Measurements from ENCODE around the gene SMC3. TPM values are rescaled to one million over a fixed set of nuclear protein-coding genes. Genes with fewer than 3 reads are reported as not detected.

The SMC3 gene
- total and polyA plus RNA-seq, 2 experiments from 2014 or later, result 40.8 to 53.5 TPM

- no peak overlapping the region for H3K4me2 ChIP-seq
- no peaks in the 10 kb centered on the region for H3K9me3 ChIP-seq (ENCODE audit: low read depth)
- H4K20me1 ChIP-seq (ENCODE audit: insufficient read depth, poor library complexity, severe bottlenecking), result no peaks in the 10 kb centered on the region
- TF ChIP-seq EZH2phosphoT487 (IDR thresholded peaks at IDR 0.05; ENCODE audit: low read depth, severe bottlenecking, unreplicated experiment) (no peak), EZH2 (IDR thresholded peaks at IDR 0.05; ENCODE audit: borderline replicate concordance) (no peak), CTCF (IDR thresholded peaks at IDR 0.05; ENCODE audit: poor library complexity) (no peak)
- DNase-seq (ENCODE audit: low spot score), result no peak
- no peak overlapping the region for H3K4me3 ChIP-seq
- no peaks in the 10 kb centered on the region for H3K4me1 ChIP-seq (ENCODE audit: insufficient read depth)
- H3K27ac ChIP-seq, result no peak overlapping the region
- H3K79me2 ChIP-seq, result no peaks in the 10 kb centered on the region
- no peaks in the 10 kb centered on the region for H3K9me2 ChIP-seq (replicated peaks; ENCODE audit: insufficient read depth)
- WGBS (ENCODE audit: low lambda C conversion rate, missing lambda C conversion rate), result 89% methylated on average over 3 of the region's 3 CpGs
- H2AFZ ChIP-seq, result no peak overlapping the region
- no peaks in the 10 kb centered on the region for H3K36me3 ChIP-seq (replicated peaks; ENCODE audit: insufficient read depth, low read depth)
- H3K27me3 ChIP-seq, result no peaks in the 10 kb centered on the region
These were observed 6.2 kb upstream of the SMC3 start for GRCh38 chr10:110561292-110561691.

DNA sequence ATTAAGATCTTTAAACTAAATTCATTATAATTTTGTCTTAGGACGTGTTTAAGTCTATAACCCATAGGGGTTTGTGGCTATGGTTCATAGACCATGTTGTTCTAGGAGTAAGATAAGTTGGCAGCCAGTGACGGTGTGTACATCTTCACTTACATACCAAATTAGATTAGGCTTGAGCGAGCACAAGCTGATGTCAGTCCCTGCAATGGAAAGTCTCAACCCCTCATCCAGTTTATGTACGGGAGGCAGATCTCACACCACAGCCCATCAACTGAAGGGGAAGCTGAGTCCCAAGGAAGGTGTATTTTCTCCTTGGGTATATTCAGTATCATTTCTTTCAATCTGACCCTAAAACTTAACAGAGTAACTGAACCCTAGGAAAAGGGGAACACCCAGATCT lies 5.1 kb upstream of the SMC3 start:
- Histone ChIP-seq H3K36me3 (replicated peaks; ENCODE audit: insufficient read depth, low read depth) (no peaks in the 10 kb centered on the region), H3K27me3 (no peaks in the 10 kb centered on the region), H4K20me1 (ENCODE audit: insufficient read depth, poor library complexity, severe bottlenecking) (no peaks in the 10 kb centered on the region), H3K4me3 (no peak overlapping the region), H3K27ac (no peak overlapping the region), H3K9me2 (replicated peaks; ENCODE audit: insufficient read depth) (no peaks in the 10 kb centered on the region), H2AFZ (no peak overlapping the region), H3K4me1 (ENCODE audit: insufficient read depth) (no peaks in the 10 kb centered on the region), H3K4me2 (no peak overlapping the region), H3K79me2 (no peaks in the 10 kb centered on the region), H3K9me3 (ENCODE audit: low read depth) (no peaks in the 10 kb centered on the region)
- DNase-seq (ENCODE audit: low spot score), result no peak
- WGBS (ENCODE audit: low lambda C conversion rate, missing lambda C conversion rate), result 85% methylated on average over 4 of the region's 4 CpGs
- TF ChIP-seq EZH2 (IDR thresholded peaks at IDR 0.05; ENCODE audit: borderline replicate concordance) (no peak), EZH2phosphoT487 (IDR thresholded peaks at IDR 0.05; ENCODE audit: low read depth, severe bottlenecking, unreplicated experiment) (no peak), CTCF (IDR thresholded peaks at IDR 0.05; ENCODE audit: poor library complexity) (no peak)

- TF ChIP-seq EZH2 (IDR thresholded peaks at IDR 0.05; ENCODE audit: borderline replicate concordance) (no peak), EZH2phosphoT487 (IDR thresholded peaks at IDR 0.05; ENCODE audit: low read depth, severe bottlenecking, unreplicated experiment) (no peak), CTCF (IDR thresholded peaks at IDR 0.05; ENCODE audit: poor library complexity) (no peak)
- no peak overlapping the region for H3K4me3 ChIP-seq
- H3K4me1 ChIP-seq (ENCODE audit: insufficient read depth), result no peaks in the 10 kb centered on the region
- H3K4me2 ChIP-seq, result no peak overlapping the region
- H2AFZ ChIP-seq, result no peak overlapping the region
- no peak overlapping the region for H3K27ac ChIP-seq
- H3K79me2 ChIP-seq, result peaks cover 5% of the 10 kb centered on the region
- no peaks in the 10 kb centered on the region for H3K9me3 ChIP-seq (ENCODE audit: low read depth)
- no peaks in the 10 kb centered on the region for H3K27me3 ChIP-seq
- 95% methylated on average over 8 of the region's 8 CpGs for WGBS (ENCODE audit: low lambda C conversion rate, missing lambda C conversion rate)
- DNase-seq (ENCODE audit: low spot score), result no peak
- no peaks in the 10 kb centered on the region for H3K36me3 ChIP-seq (replicated peaks; ENCODE audit: insufficient read depth, low read depth)
- no peaks in the 10 kb centered on the region for H4K20me1 ChIP-seq (ENCODE audit: insufficient read depth, poor library complexity, severe bottlenecking)
- no peaks in the 10 kb centered on the region for H3K9me2 ChIP-seq (replicated peaks; ENCODE audit: insufficient read depth)
These were observed 4.4 kb upstream of the SMC3 start for GRCh38 chr10:110563132-110563531.

Data from hepatocyte (in vitro differentiated cells).